Effector CD8-positive, alpha-beta T cell (primary cell): ENCODE data around the gene PTCH1.

Experiments
- DNase-seq: peaks from one replicate; lab custom pipeline; 2025; lab: John Stamatoyannopoulos, UW

Gene PTCH1

GRCh38 chr9:95463148-95464060, 53.4 kb downstream of the PTCH1 start:
- no peak for DNase-seq

- DNase-seq, result peak; percentile 27
These were observed 54.3 kb downstream of the PTCH1 start for GRCh38 chr9:95462249-95463147.

- DNase-seq, result no peak
These were observed 55.1 kb downstream of the PTCH1 start for GRCh38 chr9:95461448-95462248.

GRCh38 chr9:95460518-95461164, 56.1 kb downstream of the PTCH1 start:
- DNase-seq, result no peak

GRCh38 chr9:95459851-95460517, 56.8 kb downstream of the PTCH1 start:
- DNase-seq, result no peak

- no peak for DNase-seq
These were observed 57.6 kb downstream of the PTCH1 start for GRCh38 chr9:95459178-95459577.

GRCh38 chr9:95458666-95459065, 58.1 kb downstream of the PTCH1 start:
- DNase-seq, result no peak

GRCh38 chr9:95457769-95458168, 59.0 kb downstream of the PTCH1 start:
- no peak for DNase-seq

- DNase-seq, result no peak
These were observed 61.1 kb downstream of the PTCH1 start for GRCh38 chr9:95455714-95456113.

- DNase-seq, result no peak
These were observed 64.6 kb downstream of the PTCH1 start for GRCh38 chr9:95452176-95452575.

- no peak for DNase-seq
These were observed 65.7 kb downstream of the PTCH1 start for GRCh38 chr9:95451065-95451426.

GRCh38 chr9:95450171-95451064, 66.4 kb downstream of the PTCH1 start:
- DNase-seq, result no peak

- no peak for DNase-seq
These were observed 67.8 kb downstream of the PTCH1 start for GRCh38 chr9:95449016-95449415.

- no peak for DNase-seq
These were observed 68.9 kb downstream of the PTCH1 start for GRCh38 chr9:95447660-95448420.

- no peak for DNase-seq
These were observed 69.8 kb downstream of the PTCH1 start for GRCh38 chr9:95446984-95447383.

GRCh38 chr9:95446259-95446658, 70.5 kb downstream of the PTCH1 start:
- no peak for DNase-seq

GRCh38 chr9:95444160-95444559, 72.6 kb downstream of the PTCH1 start:
- no peak for DNase-seq

GRCh38 chr9:95443301-95443700, 73.5 kb downstream of the PTCH1 start:
- no peak for DNase-seq

- no peak for DNase-seq
These were observed 75.7 kb downstream of the PTCH1 start for GRCh38 chr9:95441081-95441480.
